OCI-LY3 (cell line): ENCODE measurements around the gene PCDH20.

Experiments
- CTCF ChIP-seq: fragments of 200-600, 300-600 bp; sonication (generic); IDR thresholded peaks from 2 replicates; pipeline ENCODE4 v1.5.1; 2014; ENCODE audit warnings: antibody characterized with exemption, low read length, low read depth
- EZH2phosphoT487 ChIP-seq: fragments of 200-600 bp; shearing (Covaris generic); IDR thresholded peaks from 2 replicates; pipeline ENCODE4 v1.6.1; 2018; ENCODE audit warnings: antibody characterized with exemption, mixed run types, low read depth

GRCh38 chr13:61406275-61406674 is 9.4 kb downstream of the PCDH20 start:
- TF ChIP-seq CTCF, result no peak
- no peak for TF ChIP-seq EZH2phosphoT487
